ENCODE results near the gene RBSN. TPM values are rescaled to one million over a fixed set of nuclear protein-coding genes. Genes with fewer than 3 reads are reported as not detected.

RBSN gene
- total RNA-seq, 2 donors from 2014 or later = 18.5 to 22.2 TPM

DNA sequence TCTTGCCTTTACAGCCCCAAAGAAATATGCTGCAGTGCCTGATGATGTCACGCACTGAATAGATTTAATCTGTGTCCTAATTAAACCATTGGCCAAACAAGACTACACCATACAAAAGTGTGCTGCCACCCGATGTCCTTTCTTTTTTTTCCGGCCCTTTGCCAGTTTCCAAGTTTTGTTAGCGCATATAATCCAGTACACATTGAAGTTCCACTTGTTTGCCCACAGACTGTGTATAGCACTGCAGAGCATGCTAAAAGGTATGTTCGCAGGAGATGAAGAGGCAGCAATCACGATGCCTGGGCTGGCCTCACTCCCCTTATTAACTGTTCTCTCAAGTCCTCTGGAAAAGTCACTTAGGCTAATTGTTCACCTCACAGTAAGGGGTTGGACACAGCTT, 60.6 kb downstream of the RBSN start:
- TF ChIP-seq CTCF (IDR thresholded peaks at IDR 0.05) = no peak
- Histone ChIP-seq H3K36me3 (peaks cover 65% of the 10 kb centered on the region), H3K9me3 (no peaks in the 10 kb centered on the region), H3K27me3 (no peaks in the 10 kb centered on the region), H3K27ac (no peak overlapping the region), H3K4me1 (peaks cover 0 to 13% of the 10 kb centered on the region in 2 donors), H3K4me3 (no peak overlapping the region)
- no peak for DNase-seq (ENCODE audit: low spot score)

DNA sequence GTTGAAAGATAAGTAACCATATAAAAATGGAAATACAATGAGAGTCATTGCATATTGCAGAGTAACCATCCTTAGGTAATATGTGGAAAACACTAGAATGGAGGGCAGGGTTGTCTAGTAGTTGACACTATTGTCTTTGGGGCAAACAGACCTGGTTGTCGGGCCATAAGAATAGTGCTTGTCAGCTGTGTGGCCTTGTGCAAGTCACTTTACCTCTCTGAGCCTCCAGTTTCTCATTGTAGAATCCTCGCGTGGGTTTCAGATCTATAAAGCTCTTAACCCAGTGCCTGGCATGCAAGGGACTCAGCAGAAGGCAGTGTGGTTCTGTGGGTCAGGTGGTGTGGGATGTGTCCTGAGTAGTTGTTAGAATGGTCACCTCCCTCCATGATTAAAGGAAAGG, 65.8 kb downstream of the RBSN start:
- no peaks in the 10 kb centered on the region for H3K4me1 ChIP-seq
- no peak overlapping the region for H3K4me3 ChIP-seq
- no peak for DNase-seq (ENCODE audit: low spot score)
- H3K27me3 ChIP-seq = no peaks in the 10 kb centered on the region
- H3K36me3 ChIP-seq = peaks cover 82% of the 10 kb centered on the region
- no peaks in the 10 kb centered on the region for H3K9me3 ChIP-seq
- H3K27ac ChIP-seq = no peak overlapping the region
- no peak for TF ChIP-seq CTCF (IDR thresholded peaks at IDR 0.05)

DNA sequence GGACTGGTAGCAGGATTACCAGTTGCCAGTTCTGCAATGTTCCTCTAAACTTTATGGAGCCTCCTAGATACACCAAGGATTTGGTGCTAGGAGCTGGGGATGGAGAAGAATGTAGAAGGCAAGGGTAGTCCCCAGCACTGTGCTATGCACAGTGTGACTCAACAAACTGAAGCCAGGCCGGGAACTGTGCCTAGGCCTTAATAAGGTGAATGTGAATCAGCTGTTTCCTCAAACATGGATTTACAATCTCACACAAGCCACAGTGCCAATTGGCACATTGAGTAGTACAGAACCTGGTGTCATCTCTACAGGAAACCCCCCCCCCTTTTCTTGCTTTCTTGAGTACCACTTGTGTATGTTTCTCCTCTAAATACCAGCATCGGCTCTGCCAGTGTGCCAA, 66.3 kb downstream of the RBSN start:
- TF ChIP-seq CTCF (IDR thresholded peaks at IDR 0.05) = no peak
- Histone ChIP-seq H3K36me3 (peaks cover 78% of the 10 kb centered on the region), H3K4me1 (no peaks in the 10 kb centered on the region), H3K4me3 (no peak overlapping the region), H3K27ac (no peak overlapping the region), H3K9me3 (no peaks in the 10 kb centered on the region), H3K27me3 (no peaks in the 10 kb centered on the region)
- DNase-seq (ENCODE audit: low spot score) = no peak

DNA sequence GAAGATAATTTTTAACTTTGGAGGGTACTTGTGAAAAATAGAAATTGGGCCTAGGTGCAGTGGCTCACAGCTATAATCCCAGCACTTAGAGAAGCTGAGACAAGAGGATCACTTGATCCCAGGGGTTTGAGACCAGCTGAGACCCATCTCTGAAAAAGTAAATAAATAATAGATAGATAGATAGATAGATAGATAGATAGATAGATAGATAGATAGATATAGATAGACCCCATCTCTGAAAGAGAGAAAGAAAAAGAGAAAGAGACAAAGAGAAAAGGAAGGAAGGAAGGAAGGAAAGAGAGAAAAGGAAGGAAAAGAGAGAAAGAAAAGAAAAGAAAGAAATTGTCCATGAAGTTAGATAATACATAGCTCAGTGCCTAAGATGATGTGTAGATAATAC, 69.3 kb downstream of the RBSN start:
- Histone ChIP-seq H3K36me3 (peaks cover 73% of the 10 kb centered on the region), H3K4me1 (no peaks in the 10 kb centered on the region), H3K4me3 (no peak overlapping the region), H3K27me3 (no peaks in the 10 kb centered on the region), H3K9me3 (no peaks in the 10 kb centered on the region), H3K27ac (no peak overlapping the region)
- no peak for DNase-seq (ENCODE audit: low spot score)
- TF ChIP-seq CTCF (IDR thresholded peaks at IDR 0.05) = no peak

DNA sequence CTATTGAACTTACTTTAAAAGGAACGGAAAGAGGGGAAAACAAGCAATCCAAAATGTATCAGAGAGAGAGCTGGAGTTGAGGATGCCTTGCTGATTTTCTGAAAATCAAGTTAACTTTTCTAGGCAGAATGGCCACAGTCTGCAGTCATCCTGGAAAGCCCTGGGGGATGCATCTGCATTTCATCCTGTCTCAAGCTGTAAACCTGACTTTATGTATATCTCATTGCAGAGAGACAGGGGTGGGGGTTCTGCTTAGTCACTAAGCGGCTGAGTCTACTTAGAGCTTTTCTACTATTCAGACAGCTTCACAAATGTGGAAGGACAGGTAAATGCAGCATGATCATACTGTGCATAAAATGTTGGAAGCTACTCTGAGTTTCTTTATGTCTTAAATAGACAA, 75.2 kb downstream of the RBSN start:
- no peak overlapping the region for H3K4me3 ChIP-seq
- no peaks in the 10 kb centered on the region for H3K27me3 ChIP-seq
- no peak overlapping the region for H3K27ac ChIP-seq
- H3K4me1 ChIP-seq = peaks cover 0 to 7% of the 10 kb centered on the region in 2 donors
- peaks cover 74% of the 10 kb centered on the region for H3K36me3 ChIP-seq
- TF ChIP-seq CTCF (IDR thresholded peaks at IDR 0.05) = no peak
- H3K9me3 ChIP-seq = no peaks in the 10 kb centered on the region
- DNase-seq (ENCODE audit: low spot score) = peak; percentile 21

DNA sequence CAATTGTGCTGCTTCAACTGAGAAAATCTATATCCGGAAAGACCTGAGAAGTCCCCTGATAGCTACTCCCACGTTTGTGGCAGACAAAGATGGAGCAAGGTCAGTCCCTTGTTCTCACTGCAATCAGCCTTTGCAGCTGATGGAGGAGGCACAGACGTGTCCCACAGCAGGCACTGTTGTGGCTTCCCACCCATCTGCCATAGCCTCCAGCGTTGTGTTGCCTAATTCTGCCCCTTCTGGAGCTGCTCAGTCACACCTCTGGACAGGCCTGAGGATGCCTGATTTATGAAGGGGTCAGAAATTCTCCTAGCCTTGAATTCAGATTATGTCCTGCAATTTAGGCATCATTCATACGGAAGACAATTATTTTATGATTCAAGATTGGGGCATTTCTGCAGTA, 75.7 kb downstream of the RBSN start:
- H3K36me3 ChIP-seq = peaks cover 72% of the 10 kb centered on the region
- H3K9me3 ChIP-seq = no peaks in the 10 kb centered on the region
- H3K27ac ChIP-seq = no peak overlapping the region
- H3K4me1 ChIP-seq = peaks cover 0 to 7% of the 10 kb centered on the region in 2 donors
- no peak overlapping the region for H3K4me3 ChIP-seq
- no peaks in the 10 kb centered on the region for H3K27me3 ChIP-seq
- peak; percentile 42 for DNase-seq (ENCODE audit: low spot score)
- TF ChIP-seq CTCF (IDR thresholded peaks at IDR 0.05) = no peak
